HEK293 (cell line): ENCODE results near the gene DISC1.

Experiments
- CTCF ChIA-PET: fragments of 350-600 bp; formaldehyde crosslinking; extraction: SDS; loops from one replicate; lab custom pipeline; 2021; ENCODE audit warnings: antibody characterized with exemption; lab: Yijun Ruan, JAX
- POLR2A ChIA-PET: fragments of 300-600 bp; formaldehyde crosslinking; extraction: SDS; loops from one replicate; lab custom pipeline; 2020; ENCODE audit warnings: antibody characterized with exemption, inconsistent platforms; lab: Yijun Ruan, JAX
- H3K27ac ChIP-seq: fragments of 200-500 bp; sonication (Bioruptor generic); 2 replicates; pipeline ENCODE4 v1.5.1; 2014; ENCODE audit warnings: low read depth, low read length, control low read depth, inconsistent platforms; ENCODE audit errors: extremely low read depth
- H3K36me3 ChIP-seq, 2 experiments: fragments of 200-500 bp in 1 of 2; sonication (Bioruptor generic) in 1 of 2; 1 replicate in 1 of 2; 2 replicates in 1 of 2; pipeline ENCODE4 v1.5.1; 2014 to 2017; ENCODE audit warnings: inconsistent platforms in 2 of 2, low read length in 2 of 2; ENCODE audit not compliant: control insufficient read depth in 2 of 2, insufficient read depth in 1 of 2
- H3K4me1 ChIP-seq: fragments of 200-500 bp; sonication (Bioruptor generic); 2 replicates; pipeline ENCODE4 v1.5.1; 2014; ENCODE audit warnings: mild to moderate bottlenecking, low read length, inconsistent platforms; ENCODE audit not compliant: control insufficient read depth, insufficient read depth
- H3K4me3 ChIP-seq: 2 replicates; pipeline ENCODE4 v1.5.1; 2011; ENCODE audit warnings: low read depth, mild to moderate bottlenecking, control low read depth, low read length, moderate library complexity
- H3K9me3 ChIP-seq: fragments of 200-500 bp; sonication (Bioruptor generic); 2 replicates; pipeline ENCODE4 v1.5.1; 2014; ENCODE audit warnings: low read depth, low read length, inconsistent platforms; ENCODE audit not compliant: control insufficient read depth, insufficient read depth
- BCL11A ChIP-seq: fragments of 450-650 bp; formaldehyde crosslinking; IDR thresholded peaks from 2 replicates; pipeline ENCODE4 v1.5.1; 2016; ENCODE audit warnings: low read depth, missing biosample characterization, missing genetic modification characterization
- HOXD13 ChIP-seq: sonication (generic); formaldehyde crosslinking; IDR thresholded peaks from 2 replicates; pipeline ENCODE4 v1.8.0; 2022; ENCODE audit warnings: missing genetic modification reagents, borderline replicate concordance
- KLF9 ChIP-seq: fragments of 450-650 bp; formaldehyde crosslinking; IDR thresholded peaks from 2 replicates; pipeline ENCODE4 v1.5.1; 2016; ENCODE audit warnings: missing biosample characterization, missing genetic modification characterization, low read depth
- SALL2 ChIP-seq: fragments of 450-650 bp; formaldehyde crosslinking; IDR thresholded peaks from 2 replicates; pipeline ENCODE4 v1.5.0; 2017; ENCODE audit warnings: missing biosample characterization, mild to moderate bottlenecking, missing genetic modification characterization, borderline replicate concordance
- ZBTB1 ChIP-seq: fragments of 450-650 bp; formaldehyde crosslinking; IDR thresholded peaks from 2 replicates; pipeline ENCODE4 v1.5.1; 2016; ENCODE audit warnings: missing biosample characterization, missing genetic modification characterization
- ZBTB48 ChIP-seq: fragments of 450-650 bp; formaldehyde crosslinking; IDR thresholded peaks from 2 replicates; pipeline ENCODE4 v1.5.1; 2016; ENCODE audit warnings: missing biosample characterization, missing genetic modification characterization
- ZBTB7A ChIP-seq: fragments of 450-650 bp; formaldehyde crosslinking; IDR thresholded peaks from 2 replicates; pipeline ENCODE4 v1.5.1; 2016; ENCODE audit warnings: low read depth, missing biosample characterization, missing genetic modification characterization
- ZFP3 ChIP-seq: fragments of 450-650 bp; formaldehyde crosslinking; IDR thresholded peaks from 2 replicates; pipeline ENCODE4 v1.5.1; 2016; ENCODE audit warnings: low read depth, missing biosample characterization, missing genetic modification characterization
- ZFP41 ChIP-seq: fragments of 450-650 bp; formaldehyde crosslinking; IDR thresholded peaks from 2 replicates; pipeline ENCODE4 v1.5.1; 2016; ENCODE audit warnings: missing biosample characterization, missing genetic modification characterization, borderline replicate concordance
- ZNF114 ChIP-seq: fragments of 450-650 bp; formaldehyde crosslinking; IDR thresholded peaks from 2 replicates; pipeline ENCODE4 v1.5.0; 2017; ENCODE audit warnings: missing biosample characterization, missing genetic modification characterization
- ZNF140 ChIP-seq: fragments of 450-650 bp; formaldehyde crosslinking; IDR thresholded peaks from 2 replicates; pipeline ENCODE4 v1.5.1; 2016; ENCODE audit warnings: missing biosample characterization, missing genetic modification characterization
- ZNF16 ChIP-seq: fragments of 450-650 bp; formaldehyde crosslinking; IDR thresholded peaks from 2 replicates; pipeline ENCODE4 v1.5.1; 2016; ENCODE audit warnings: low read depth, missing biosample characterization, missing genetic modification characterization
- ZNF354C ChIP-seq: fragments of 450-650 bp; formaldehyde crosslinking; IDR thresholded peaks from 2 replicates; pipeline ENCODE4 v1.5.1; 2016; ENCODE audit warnings: missing biosample characterization, missing genetic modification characterization, low read depth, borderline replicate concordance
- ZNF510 ChIP-seq: fragments of 450-650 bp; formaldehyde crosslinking; IDR thresholded peaks from 2 replicates; pipeline ENCODE4 v1.5.1; 2018; ENCODE audit warnings: mild to moderate bottlenecking, missing genetic modification characterization, missing biosample characterization; ENCODE audit not compliant: insufficient replicate concordance
- ZNF560 ChIP-seq: fragments of 450-650 bp; formaldehyde crosslinking; IDR thresholded peaks from 2 replicates; pipeline ENCODE4 v1.5.1; 2017; ENCODE audit warnings: missing biosample characterization, missing genetic modification characterization, borderline replicate concordance
- ZNF664 ChIP-seq: fragments of 450-650 bp; formaldehyde crosslinking; IDR thresholded peaks from 2 replicates; pipeline ENCODE4 v1.5.1; 2016; ENCODE audit warnings: missing biosample characterization, missing genetic modification characterization
- ZNF677 ChIP-seq: fragments of 450-650 bp; IDR thresholded peaks from 2 replicates; pipeline ENCODE4 v1.5.0; 2018; ENCODE audit warnings: missing biosample characterization, mild to moderate bottlenecking, missing genetic modification characterization, moderate library complexity
- ZNF707 ChIP-seq: fragments of 450-650 bp; formaldehyde crosslinking; IDR thresholded peaks from 2 replicates; pipeline ENCODE4 v1.5.1; 2016; ENCODE audit warnings: missing biosample characterization, missing genetic modification characterization
- TF ChIP-seq, protein P1 (sequence below): fragments of 450-650 bp; formaldehyde crosslinking; IDR thresholded peaks from 2 replicates; pipeline ENCODE4 v1.5.1; 2016; ENCODE audit warnings: missing biosample characterization, missing genetic modification characterization
- TF ChIP-seq, protein P2 (sequence below): fragments of 450-650 bp; formaldehyde crosslinking; IDR thresholded peaks from 2 replicates; pipeline ENCODE4 v1.5.1; 2017; ENCODE audit warnings: missing biosample characterization, missing genetic modification characterization
- TF ChIP-seq, protein P3 (sequence below): fragments of 450-650 bp; formaldehyde crosslinking; IDR thresholded peaks from 2 replicates; pipeline ENCODE4 v1.5.1; 2016; ENCODE audit warnings: missing biosample characterization, missing genetic modification characterization

The DISC1 gene

DNA sequence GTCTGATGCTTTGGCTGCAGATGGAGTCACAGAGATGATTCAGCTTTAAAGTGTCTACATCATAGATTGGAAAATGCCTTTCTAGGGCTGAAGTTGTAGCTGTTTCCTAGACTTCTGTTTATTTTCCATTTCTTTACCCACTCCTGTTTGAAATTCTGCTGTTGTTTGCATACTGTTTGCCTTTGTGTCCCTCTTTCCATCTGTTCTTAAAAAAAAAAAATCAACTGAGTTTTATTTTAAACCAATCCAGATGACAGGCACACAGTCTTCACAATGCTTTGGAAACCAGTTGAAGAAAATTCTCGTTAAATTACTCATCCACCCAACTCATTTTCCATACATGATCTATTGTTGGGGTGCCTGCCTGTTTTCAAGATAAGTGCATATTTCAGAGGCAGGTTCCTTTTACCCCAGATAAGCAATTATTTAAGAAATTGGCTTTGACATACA, 245.9 kb downstream of the DISC1 start:
- H3K4me1 ChIP-seq = no peaks in the 10 kb centered on the region
- TF ChIP-seq ZBTB48 (tag by site-specific recombination) (no peak), HOXD13 (CRISPR knock-in tag) (no peak), ZFP3 (tag by site-specific recombination) (no peak), ZBTB7A (tag by site-specific recombination) (no peak), ZNF114 (tag by site-specific recombination) (no peak), ZNF677 (tag by site-specific recombination) (no peak)
- H3K9me3 ChIP-seq = no peaks in the 10 kb centered on the region
- H3K36me3 ChIP-seq = no peaks in the 10 kb centered on the region
- no peak overlapping the region for H3K27ac ChIP-seq
- POLR2A ChIA-PET = interaction anchor here (0.7 kb wide), 1 partner anchor 432 kb away, joined by 3 read pairs; no protein-coding TSS in a partner anchor
- no peak overlapping the region for H3K4me3 ChIP-seq
- CTCF ChIA-PET = interaction anchor here (0.5 kb wide), 1 partner anchor 228 kb away, joined by 3 read pairs; no protein-coding TSS in a partner anchor

DNA sequence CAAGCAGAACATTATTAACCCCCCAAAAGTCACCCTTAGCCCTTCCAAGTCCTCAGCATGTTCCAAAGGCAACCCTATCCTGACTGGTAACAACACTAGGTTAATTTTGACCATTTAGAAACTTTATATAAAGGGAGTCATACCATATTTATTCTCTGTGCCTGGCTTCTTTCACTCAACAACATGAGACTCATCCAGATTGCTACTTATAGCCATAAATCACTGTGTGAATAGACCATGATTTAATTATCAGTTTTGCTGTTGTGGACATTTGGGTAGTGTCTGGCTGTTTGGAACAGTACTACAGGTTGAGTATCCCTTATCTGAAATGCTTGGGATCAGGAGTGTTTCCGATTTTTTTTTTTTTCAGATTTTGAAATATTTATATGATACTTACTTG, 252.1 kb downstream of the DISC1 start:
- TF ChIP-seq ZNF354C (tag by site-specific recombination) (no peak), KLF9 (no peak), ZNF16 (no peak), ZNF140 (no peak), ZNF560 (tag by site-specific recombination) (no peak), ZNF510 (no peak), ZNF707 (tag by site-specific recombination) (no peak), SALL2 (tag by site-specific recombination) (no peak), ZBTB1 (tag by site-specific recombination) (no peak), ZNF664 (tag by site-specific recombination) (no peak), BCL11A (tag by site-specific recombination) (no peak), ZFP41 (tag by site-specific recombination) (no peak)
- TF ChIP-seq, protein P1, sequence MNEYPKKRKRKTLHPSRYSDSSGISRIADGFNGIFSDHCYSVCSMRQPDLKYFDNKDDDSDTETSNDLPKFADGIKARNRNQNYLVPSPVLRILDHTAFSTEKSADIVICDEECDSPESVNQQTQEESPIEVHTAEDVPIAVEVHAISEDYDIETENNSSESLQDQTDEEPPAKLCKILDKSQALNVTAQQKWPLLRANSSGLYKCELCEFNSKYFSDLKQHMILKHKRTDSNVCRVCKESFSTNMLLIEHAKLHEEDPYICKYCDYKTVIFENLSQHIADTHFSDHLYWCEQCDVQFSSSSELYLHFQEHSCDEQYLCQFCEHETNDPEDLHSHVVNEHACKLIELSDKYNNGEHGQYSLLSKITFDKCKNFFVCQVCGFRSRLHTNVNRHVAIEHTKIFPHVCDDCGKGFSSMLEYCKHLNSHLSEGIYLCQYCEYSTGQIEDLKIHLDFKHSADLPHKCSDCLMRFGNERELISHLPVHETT (tag by site-specific recombination) = no peak
- TF ChIP-seq, protein P2, sequence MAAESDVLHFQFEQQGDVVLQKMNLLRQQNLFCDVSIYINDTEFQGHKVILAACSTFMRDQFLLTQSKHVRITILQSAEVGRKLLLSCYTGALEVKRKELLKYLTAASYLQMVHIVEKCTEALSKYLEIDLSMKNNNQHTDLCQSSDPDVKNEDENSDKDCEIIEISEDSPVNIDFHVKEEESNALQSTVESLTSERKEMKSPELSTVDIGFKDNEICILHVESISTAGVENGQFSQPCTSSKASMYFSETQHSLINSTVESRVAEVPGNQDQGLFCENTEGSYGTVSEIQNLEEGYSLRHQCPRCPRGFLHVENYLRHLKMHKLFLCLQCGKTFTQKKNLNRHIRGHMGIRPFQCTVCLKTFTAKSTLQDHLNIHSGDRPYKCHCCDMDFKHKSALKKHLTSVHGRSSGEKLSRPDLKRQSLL (tag by site-specific recombination) = no peak
- TF ChIP-seq, protein P3, sequence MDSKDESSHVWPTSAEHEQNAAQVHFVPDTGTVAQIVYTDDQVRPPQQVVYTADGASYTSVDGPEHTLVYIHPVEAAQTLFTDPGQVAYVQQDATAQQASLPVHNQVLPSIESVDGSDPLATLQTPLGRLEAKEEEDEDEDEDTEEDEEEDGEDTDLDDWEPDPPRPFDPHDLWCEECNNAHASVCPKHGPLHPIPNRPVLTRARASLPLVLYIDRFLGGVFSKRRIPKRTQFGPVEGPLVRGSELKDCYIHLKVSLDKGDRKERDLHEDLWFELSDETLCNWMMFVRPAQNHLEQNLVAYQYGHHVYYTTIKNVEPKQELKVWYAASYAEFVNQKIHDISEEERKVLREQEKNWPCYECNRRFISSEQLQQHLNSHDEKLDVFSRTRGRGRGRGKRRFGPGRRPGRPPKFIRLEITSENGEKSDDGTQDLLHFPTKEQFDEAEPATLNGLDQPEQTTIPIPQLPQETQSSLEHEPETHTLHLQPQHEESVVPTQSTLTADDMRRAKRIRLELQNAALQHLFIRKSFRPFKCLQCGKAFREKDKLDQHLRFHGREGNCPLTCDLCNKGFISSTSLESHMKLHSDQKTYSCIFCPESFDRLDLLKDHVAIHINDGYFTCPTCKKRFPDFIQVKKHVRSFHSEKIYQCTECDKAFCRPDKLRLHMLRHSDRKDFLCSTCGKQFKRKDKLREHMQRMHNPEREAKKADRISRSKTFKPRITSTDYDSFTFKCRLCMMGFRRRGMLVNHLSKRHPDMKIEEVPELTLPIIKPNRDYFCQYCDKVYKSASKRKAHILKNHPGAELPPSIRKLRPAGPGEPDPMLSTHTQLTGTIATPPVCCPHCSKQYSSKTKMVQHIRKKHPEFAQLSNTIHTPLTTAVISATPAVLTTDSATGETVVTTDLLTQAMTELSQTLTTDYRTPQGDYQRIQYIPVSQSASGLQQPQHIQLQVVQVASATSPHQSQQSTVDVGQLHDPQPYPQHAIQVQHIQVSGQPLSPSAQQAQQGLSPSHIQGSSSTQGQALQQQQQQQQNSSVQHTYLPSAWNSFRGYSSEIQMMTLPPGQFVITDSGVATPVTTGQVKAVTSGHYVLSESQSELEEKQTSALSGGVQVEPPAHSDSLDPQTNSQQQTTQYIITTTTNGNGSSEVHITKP = no peak
- Histone ChIP-seq H3K36me3 (no peaks in the 10 kb centered on the region), H3K9me3 (no peaks in the 10 kb centered on the region), H3K4me3 (no peak overlapping the region), H3K4me1 (no peaks in the 10 kb centered on the region), H3K27ac (no peak overlapping the region)
- CTCF ChIA-PET = interaction anchor here (0.6 to 6.3 kb wide), 2 partner anchors 12 to 54 kb away, joined by 3 to 35 read pairs; no protein-coding TSS in a partner anchor
- POLR2A ChIA-PET = no interaction called here
